GM18511 (cell line): ENCODE results near the gene EML1.
"Not testable (repeated sequence)": the region's sequence is repeated elsewhere in the genome, so short reads cannot be mapped to it uniquely, and the experiment has no call there.

ENCODE experiments used
- ATAC-seq: cut with Tn5 transposase; IDR thresholded peaks from one replicate; pipeline ENCODE4 v1.9.1; 2021; ENCODE audit warnings: mild to moderate bottlenecking, moderate library complexity; ENCODE audit not compliant: unreplicated experiment

EML1 gene

GRCh38 chr14:99755629-99756603 lies 37.3 kb upstream of the EML1 start:
- ATAC-seq = no peak

- ATAC-seq = no peak
Measured at GRCh38 chr14:99756796-99757195, 36.4 kb upstream of the EML1 start.

GRCh38 chr14:99757331-99758070 lies 35.7 kb upstream of the EML1 start:
- no peak for ATAC-seq

GRCh38 chr14:99758121-99758821 lies 34.9 kb upstream of the EML1 start:
- ATAC-seq = no peak

- ATAC-seq = no peak
Measured at GRCh38 chr14:99758872-99759545, 34.2 kb upstream of the EML1 start.

- peak; percentile 48 for ATAC-seq
Measured at GRCh38 chr14:99759546-99759925, 33.7 kb upstream of the EML1 start.

GRCh38 chr14:99760817-99761216 lies 32.4 kb upstream of the EML1 start:
- ATAC-seq = no peak

GRCh38 chr14:99762911-99763310 lies 30.3 kb upstream of the EML1 start:
- not testable (repeated sequence) for ATAC-seq

GRCh38 chr14:99763527-99764221 lies 29.5 kb upstream of the EML1 start:
- no peak for ATAC-seq

GRCh38 chr14:99764222-99764706 lies 28.9 kb upstream of the EML1 start:
- ATAC-seq = no peak

GRCh38 chr14:99768381-99768780 lies 24.8 kb upstream of the EML1 start:
- no peak for ATAC-seq

- no peak for ATAC-seq
Measured at GRCh38 chr14:99769123-99769522, 24.1 kb upstream of the EML1 start.

GRCh38 chr14:99769799-99770198 lies 23.4 kb upstream of the EML1 start:
- ATAC-seq = no peak

- ATAC-seq = no peak
Measured at GRCh38 chr14:99772371-99773283, 20.6 kb upstream of the EML1 start.

GRCh38 chr14:99773521-99774497 lies 19.4 kb upstream of the EML1 start:
- ATAC-seq = no peak

GRCh38 chr14:99774556-99775307 lies 18.5 kb upstream of the EML1 start:
- no peak for ATAC-seq

- no peak for ATAC-seq
Measured at GRCh38 chr14:99775351-99775750, 17.9 kb upstream of the EML1 start.
